NCI-H1048 (cell line): ENCODE data around the gene NKAIN2.
"Not testable (repeated sequence)": the region's sequence is repeated elsewhere in the genome, so short reads cannot be mapped to it uniquely, and the experiment has no call there.

Experiments used
- DNase-seq: peaks from one replicate; lab custom pipeline; 2025; lab: John Stamatoyannopoulos, UW

The NKAIN2 gene

GRCh38 chr6:124494956-124495664, 691.4 kb downstream of the NKAIN2 start:
- DNase-seq = no peak

GRCh38 chr6:124495665-124496190, 692.1 kb downstream of the NKAIN2 start:
- DNase-seq = no peak

DNA sequence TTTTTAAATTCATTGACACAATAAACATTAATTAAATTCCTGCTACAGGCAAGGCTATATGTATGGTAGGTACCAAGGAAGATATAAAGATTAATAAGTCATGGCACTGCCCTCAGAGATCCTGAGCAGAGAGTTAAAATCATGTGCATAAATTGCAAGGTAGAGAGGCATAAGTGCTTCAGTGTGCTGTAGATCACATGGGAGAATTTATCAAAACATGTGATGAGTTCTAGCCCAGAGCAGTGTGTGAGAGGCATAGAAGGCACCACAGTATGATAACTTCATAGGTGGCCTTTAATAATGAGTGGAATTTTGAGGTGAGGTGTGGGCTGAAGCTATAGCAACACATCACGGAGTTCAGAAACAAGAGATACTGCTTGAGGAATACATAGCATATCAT, 692.7 kb downstream of the NKAIN2 start:
- no peak for DNase-seq

- no peak for DNase-seq
Observed at GRCh38 chr6:124512431-124512830, 708.8 kb downstream of the NKAIN2 start.

DNA sequence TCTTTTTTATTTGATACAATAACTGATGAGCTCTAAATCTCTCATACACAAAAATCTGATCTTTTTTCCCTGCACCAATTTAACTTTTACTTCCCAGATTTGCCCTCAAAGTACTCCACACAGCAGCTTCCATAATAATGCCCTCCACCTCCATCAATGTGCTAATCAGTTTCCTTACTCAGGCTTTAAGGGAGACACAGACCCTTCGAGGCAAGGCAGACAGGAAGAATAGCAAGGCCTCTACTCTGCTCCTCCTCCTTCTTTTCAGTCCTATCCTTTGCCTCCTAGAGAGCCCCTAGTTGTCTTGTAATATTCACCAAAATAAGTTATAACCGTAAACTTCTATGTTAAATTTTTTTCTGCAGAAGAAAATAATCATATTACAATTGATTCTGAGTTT, 713.7 kb downstream of the NKAIN2 start:
- no peak for DNase-seq

- DNase-seq = no peak
Observed at GRCh38 chr6:124520514-124520913, 716.8 kb downstream of the NKAIN2 start.

DNA sequence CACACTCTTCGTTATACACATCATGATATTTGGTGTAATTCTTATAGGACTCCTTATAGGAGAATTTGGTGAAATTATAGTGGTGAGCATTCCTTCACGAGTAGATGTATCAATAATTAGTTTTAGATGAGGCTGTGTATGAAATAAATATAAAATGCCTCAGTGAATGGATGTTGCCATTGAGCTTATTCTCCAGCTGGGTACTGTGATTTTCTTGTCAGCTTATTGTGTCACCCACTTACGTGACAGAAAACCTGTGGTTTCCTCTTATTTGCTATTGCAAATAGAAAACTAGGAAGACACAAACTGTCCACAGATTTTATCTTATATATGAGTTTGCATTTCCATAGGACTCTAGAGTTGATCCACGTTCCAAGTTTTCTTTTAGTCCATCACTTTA, 718.7 kb downstream of the NKAIN2 start:
- no peak for DNase-seq

DNA sequence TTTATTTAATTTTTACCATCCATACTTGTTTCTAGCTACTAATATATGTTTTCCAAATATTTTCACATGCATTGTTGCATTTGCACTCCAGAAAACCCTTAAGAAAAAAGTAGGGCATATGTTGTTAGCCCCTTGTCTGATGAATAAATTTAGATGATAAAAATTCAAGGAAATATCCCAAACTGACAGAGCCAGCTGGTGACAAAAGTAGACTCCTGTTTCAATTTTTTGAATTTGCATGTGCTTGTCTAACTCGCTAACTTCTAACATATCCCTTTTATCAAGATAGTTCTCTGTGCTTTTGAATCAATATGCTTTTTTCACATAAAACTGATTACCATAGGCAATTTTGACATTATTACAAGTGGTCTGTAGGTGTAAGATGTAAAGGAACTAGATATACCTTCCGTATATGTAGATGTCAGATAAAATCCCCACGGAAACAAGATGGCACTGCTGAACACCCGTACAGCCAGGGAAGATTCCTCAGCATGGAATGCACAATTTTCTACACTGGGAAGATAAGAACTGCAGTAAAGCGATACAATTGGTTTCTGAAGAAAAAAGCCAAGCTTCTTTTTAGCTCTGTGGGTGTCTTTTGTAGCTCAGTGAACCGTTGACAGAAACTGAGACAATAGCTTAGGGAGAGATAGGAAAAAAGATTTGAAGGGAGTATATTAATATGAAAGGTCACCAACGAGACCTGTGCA, 721.0 kb downstream of the NKAIN2 start:
- DNase-seq = no peak

- DNase-seq = no peak
Observed at GRCh38 chr6:124530926-124531325, 727.3 kb downstream of the NKAIN2 start.

DNA sequence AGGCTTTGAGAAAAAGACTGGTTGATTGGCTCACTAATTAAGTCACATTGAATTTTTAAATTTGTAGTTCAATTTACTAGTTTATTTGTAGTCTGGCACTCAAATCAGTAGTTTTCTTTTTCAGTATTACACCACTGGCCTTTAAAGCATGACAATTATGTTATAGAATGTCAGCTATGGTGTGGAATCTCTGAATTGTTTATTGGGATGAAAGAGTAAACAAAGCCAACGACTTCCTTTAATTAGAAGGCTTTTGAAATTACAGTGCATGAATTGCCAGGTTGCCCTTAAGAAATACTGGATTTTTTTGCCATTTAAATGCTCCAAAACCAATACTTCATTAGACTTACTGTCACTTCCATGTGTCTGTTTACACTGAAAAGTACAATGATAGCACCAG, 731.6 kb downstream of the NKAIN2 start:
- DNase-seq = no peak

DNA sequence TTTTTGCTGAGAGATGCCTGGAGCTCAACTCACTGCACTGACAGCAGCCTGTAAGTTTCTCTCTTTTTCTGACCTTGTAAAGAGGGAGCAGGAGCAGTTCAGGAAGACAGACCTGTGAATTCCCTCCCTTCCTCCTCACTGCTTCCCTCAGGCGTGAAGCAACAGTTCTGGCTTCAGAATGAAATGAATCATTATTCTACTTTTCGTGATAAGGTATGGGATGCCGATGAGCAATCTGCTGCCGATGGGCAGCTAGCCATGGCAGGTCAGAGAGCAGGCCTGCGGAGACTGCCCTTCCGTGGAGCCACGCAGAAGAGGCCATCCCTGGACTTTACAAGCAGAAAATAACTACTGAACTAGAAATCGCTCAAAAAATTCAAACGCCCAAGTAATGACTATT, 732.1 kb downstream of the NKAIN2 start:
- no peak for DNase-seq

DNA sequence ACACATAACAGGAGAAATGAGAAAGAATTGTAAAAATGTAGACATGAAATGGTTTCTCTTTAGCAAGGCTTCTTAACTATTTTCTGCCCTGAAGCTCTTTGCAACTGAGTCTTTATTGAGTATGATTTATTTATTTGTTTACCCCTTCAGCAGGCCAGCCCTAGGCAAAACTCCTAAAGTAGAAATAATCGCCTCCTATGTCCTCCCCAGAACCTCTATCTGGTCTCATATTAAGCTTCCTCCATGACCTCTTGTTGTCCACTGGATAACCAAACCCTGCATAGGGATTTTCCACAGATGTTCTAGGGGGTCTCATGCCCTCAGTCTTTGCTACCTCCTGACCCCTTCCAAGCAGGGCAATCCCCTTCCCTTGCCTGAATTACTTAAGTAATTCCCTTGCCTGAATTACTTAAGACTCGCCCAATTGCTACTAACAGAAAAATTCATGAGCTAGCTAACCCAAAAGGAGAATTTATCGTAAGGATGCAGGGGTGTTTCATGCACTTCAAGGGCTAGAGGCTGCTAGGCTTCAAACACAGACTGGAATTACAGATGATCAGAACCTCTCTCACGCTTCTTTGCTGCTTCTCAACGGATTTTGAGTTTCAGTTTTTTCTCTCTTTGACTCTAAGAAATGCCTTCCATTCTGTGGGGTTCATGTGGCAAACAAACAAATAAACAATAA, 732.6 kb downstream of the NKAIN2 start:
- DNase-seq = no peak

DNA sequence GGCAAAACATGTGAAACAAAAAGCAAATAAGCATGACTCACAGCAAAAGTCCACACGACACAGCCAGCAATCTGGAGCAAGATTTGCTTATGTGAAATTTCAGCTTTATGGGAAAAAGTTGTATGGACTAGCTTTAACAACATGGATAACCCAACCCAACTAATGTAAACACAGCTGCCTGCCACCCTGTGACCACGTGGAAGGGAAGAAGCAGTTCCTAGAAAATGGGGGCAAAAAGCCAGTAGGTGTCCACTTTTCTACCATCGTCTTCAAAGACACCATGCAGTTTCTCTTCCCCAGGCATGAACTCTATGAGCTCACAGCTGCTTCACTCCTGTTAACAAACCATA, 733.2 kb downstream of the NKAIN2 start:
- no peak for DNase-seq

DNA sequence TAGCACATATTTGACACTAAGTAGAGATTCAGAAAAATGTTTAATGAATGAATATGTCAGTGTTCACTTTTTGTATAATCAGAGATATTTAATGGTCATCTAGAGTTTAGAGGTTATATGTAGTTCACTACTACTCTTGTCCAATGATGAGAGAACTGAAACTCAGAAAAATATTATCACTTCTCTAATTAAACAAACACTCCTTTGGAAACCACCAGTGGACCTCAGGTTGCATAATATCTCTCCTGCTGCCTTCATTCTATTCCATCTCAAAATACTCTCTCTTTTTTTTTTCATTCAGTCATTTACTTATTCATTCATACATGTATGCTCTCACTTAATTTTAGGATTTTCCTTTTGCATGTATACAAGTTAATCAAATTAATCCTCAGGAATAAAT, 735.4 kb downstream of the NKAIN2 start:
- DNase-seq = no peak

DNA sequence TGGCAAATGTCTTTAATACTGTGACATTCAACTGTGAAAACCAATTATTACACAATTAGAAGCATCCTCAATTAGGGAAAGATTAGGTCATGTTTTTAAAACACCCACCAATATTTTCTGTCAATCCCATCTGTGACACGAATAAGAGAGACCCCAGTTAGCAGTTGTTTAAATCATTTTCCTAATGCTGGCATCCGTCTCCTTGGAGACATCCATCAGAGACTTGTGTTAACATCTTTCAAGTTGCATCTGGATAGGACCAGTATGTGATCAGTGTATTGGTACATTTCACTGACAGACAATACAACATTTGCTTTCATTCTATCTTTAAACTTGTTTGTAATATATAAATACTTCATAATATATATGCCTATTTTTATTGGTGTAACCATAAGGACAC, 737.9 kb downstream of the NKAIN2 start:
- DNase-seq = no peak

- DNase-seq = no peak
Observed at GRCh38 chr6:124546601-124547000, 742.9 kb downstream of the NKAIN2 start.

- no peak for DNase-seq
Observed at GRCh38 chr6:124551711-124552233, 748.1 kb downstream of the NKAIN2 start.

DNA sequence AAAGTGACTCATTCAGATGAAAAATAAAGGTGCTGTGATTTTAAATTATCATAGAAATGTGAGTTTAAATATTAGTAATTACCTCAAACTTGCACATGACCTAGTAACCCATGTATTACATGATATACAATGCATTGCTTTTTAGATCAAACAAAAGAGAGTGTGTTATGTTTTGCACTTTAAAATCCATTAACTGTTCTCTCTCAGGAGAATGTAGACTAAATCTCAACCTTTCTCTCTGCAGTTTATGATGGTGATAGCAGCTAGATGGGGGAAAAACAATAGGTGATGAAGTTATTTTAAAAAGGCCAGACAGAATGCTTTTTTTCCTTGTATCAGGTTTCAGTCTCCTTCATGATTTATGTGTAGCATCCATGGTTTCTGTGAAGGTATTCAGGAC, 754.2 kb downstream of the NKAIN2 start:
- no peak for DNase-seq

DNA sequence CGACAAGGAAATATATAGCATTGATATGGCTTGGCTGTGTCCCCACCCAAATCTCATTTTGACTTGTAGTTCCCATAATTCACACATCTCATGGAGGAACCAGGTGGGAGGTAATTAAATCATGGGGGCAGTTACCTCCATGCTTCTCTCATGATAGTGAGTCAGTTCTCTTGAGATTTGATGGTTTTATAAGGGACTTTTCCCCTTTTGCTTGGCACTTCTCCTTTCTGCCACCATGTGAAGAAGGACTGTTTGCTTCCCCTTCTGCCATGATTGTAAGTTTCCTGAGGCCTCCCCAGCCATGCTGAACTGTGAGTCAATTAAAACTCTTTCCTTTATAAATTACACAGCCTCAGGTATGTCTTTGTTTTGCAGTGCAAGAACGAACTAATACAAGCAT, 756.4 kb downstream of the NKAIN2 start:
- not testable (repeated sequence) for DNase-seq

- no peak for DNase-seq
Observed at GRCh38 chr6:124560873-124561567, 757.4 kb downstream of the NKAIN2 start.

DNA sequence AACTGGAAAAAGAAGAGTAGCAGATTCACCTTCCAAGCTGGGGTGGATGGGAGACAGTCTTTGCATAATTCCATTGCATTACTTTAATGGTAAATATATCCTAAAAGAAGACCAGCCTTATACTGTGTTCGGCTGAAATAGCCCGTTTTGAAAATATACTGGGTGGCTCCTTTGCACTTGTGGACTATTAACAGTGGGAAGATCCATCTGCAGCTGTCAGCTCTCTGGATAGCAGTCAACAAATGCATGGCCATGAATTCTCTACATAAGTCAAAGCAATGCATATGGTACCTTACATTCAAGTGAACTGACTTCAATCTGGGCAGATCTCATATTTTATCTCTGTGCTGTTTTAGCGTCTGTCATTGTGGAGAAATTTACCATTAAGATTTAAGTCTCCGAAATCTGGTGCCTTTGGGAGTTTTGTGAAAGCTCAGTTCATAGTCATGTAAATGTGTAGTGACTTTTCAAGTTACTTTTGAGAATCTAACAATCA, 758.0 kb downstream of the NKAIN2 start:
- no peak for DNase-seq

DNA sequence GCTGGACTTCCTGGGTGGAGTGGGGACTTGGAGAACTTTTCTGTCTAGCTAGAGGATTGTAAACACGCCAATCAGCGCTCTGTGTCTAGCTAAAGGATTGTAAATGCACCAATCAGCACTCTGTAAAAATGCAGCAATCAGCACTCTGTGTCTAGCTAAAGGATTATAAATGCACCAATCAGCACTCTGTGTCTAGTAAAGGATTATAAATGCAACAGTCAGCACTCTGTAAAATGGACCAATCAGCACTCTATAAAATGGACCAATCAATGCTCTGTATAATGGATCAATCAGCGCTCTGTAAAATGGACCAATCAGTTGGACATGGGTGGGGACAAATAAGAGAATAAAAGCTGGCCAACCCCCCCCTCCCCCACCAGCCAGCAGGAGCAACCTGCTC, 760.5 kb downstream of the NKAIN2 start:
- not testable (repeated sequence) for DNase-seq
